NCI-H128 (cell line): ENCODE measurements around the gene UAP1L1.
"Not testable (repeated sequence)": the region's sequence is repeated elsewhere in the genome, so short reads cannot be mapped to it uniquely, and the experiment has no call there.

Source experiments
- DNase-seq: peaks from one replicate; lab custom pipeline; 2025; ENCODE audit not compliant: unreplicated experiment; lab: John Stamatoyannopoulos, UW

The UAP1L1 gene

DNA sequence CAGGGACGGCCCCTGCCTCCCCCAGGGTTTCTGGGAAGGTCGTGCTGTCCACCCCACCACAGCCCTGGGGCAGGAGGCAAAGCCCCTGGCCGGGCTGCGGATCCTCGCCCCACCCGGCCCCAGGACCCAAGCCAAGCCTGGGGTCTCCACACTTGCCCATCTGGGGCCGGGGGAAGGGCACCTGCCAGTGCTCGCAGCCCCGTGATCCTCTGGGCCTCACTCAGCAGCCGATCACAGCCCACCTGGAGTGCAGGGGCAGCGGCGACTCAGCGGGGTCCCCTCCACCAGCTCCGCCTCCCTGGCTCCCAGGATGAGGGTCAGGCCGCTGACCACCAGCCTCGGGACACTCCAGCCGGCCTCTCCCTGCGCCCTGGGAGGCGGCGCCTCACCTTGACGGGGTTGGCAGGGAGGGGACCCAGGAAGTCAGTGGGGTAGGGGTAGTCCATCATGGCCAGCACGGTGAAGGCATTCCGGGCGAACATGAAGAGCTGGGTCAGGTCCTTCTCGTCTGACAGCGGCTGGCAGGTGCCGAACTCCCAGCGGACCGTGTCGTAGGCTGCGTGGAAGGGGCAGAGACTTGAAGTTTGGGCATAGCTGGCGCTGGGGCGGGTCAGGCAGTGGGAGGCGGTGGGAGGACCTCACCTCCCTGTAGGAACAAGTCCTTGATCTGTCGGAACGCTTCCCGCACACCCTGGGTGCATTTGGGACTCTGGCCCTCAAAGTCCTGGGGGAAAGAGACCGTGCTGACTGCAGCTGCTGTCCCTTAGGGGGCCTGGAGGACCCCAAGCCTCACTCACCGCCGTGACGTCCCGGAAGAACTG is 35.5 kb downstream of the UAP1L1 start:
- no peak for DNase-seq

- DNase-seq: no peak
Measured at GRCh38 chr9:137113385-137114159, 36.3 kb downstream of the UAP1L1 start.

GRCh38 chr9:137114220-137114612 is 36.9 kb downstream of the UAP1L1 start:
- DNase-seq: no peak

DNA sequence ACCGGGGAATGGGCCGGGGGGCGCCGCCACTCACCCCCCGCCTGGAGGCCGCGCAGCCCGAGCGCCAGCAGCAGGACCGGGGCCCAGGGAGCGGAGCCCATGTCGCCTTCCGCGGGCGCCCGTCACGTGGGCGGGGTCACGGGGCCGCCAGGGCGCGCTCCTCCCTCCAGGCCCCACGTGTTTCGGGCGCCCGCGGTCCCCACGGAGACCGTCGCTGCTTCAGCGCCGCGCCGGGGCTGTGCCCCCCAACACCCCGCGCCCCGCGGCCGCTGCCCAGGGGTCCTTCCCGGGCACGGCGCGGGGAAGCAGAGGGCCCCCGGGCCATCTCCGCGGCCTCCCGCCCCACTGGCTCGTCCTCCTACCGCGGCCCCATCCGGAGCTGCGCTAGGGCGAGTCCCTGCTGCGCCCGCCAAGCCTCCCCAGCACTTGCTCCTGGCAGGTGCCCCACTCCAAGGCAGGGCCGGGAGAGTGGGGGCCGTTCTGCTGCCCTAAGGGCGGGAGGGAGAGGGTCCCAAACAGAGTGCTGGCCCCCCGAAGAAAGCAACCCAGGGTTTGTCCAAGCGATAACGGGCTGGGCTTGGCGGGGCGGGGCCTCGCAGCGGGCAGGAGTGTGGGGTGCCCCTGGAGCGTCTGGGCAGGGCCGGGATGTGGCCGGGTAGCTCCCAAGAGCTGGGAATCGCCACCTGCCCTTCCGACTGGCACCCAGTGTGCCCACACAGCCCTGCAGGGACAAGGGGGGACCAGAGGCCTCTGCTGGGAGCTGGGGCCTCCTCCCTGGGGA is 37.5 kb downstream of the UAP1L1 start, which contains the start of gene DPP7:
DPP7 (minus strand) TSS at position 121 of the 781 bp plus-strand sequence; CDS start at position 101, 20 bp downstream.
- no peak for DNase-seq

DNA sequence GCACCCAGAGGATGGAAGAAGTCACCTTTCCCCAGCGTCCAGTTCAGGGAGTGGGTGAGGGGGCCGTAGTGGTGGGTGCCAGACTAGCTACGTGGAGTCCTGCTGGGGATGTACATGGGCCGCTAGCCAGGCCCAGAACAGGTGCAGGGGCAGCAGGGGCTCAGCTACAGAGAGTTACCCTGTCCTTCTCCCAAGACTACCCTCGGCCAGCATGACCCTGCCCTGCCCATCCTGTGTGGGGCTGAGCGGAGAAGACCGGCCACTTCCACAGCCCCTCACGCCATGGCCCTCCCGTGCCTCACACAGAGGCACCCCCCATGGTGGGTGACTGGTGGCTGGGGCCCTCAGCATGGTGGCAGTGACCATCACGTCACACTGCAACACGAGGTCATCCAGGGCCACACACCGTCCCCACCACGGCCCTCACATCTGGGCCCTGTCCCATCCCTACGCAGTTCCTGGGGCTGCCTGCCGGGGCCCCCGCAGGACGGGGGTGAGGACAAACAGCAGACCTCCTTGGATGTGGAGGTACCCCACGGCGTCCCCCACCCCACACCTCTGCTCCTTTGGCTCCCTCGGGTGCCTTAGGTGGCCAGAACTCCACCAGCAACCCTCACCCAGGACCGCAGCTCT is 38.2 kb downstream of the UAP1L1 start:
- DNase-seq: no peak

- DNase-seq: no peak
Measured at GRCh38 chr9:137116027-137116507, 38.8 kb downstream of the UAP1L1 start.

GRCh38 chr9:137116728-137117127 is 39.4 kb downstream of the UAP1L1 start:
- no peak for DNase-seq

- no peak for DNase-seq
Measured at GRCh38 chr9:137117269-137117731, 40.0 kb downstream of the UAP1L1 start.

DNA sequence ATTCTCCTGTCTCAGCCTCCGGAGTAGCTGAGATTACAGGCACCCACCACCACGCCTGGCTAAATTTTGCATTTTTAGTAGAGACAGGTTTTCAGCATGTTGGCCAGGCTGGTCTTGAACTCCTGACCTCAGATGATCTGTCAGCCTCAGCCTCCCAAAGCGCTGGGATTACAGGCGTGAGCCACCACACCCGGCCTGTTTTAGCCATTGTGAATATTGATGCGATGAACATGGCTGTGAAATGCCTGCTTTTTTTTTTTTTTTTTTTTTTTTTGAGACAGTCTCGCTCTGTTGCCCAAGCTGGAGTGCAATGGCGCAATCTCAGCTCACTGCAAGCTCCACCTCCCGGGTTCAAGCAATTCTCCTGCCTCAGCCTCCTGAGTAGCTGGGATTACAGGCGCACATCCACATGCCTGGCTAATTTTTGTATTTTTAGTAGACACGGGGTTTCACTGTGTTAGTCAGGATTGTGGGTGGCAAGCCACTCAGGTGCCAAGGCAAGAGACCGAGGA is 40.8 kb downstream of the UAP1L1 start:
- DNase-seq: not testable (repeated sequence)

DNA sequence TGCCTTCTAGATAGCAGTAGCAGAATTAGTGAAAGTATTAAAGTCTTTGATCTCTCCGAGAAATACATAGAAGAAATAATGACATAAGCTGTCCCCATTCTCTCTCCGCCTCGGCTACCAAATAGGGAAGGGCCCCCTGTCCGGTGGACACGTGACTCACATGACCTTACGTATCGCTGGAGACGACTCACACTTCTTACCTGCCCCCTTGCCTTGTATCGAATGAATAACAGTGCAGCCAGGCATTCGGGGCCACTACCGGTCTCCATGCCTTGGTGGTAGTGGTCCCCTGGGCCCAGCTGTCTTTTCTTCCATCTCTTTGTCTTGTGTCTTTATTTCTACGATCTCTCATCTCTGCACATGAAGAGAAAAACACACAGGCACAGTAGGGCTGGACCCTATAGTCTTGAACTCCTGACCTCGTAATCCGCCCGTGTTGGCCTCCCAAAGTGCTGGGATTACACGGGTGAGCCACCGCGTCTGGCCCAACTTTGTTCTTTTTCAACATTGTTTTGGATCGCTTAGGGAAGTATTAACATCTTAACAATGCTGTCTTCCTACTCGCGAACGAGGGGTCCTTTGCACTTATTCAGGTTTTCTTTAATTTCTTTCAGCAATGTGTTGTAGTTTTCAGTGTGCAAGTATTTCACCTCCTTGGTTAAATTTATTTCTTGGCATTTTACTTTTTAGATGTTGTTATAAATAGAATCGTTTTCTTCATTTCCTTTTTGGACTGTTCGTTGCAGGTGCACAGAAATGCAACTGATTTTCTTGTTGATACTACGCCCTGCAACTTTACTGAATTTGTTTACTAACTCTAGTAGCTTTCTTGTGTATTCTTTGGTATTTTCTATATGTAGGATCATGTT is 44.8 kb downstream of the UAP1L1 start:
- not testable (repeated sequence) for DNase-seq

DNA sequence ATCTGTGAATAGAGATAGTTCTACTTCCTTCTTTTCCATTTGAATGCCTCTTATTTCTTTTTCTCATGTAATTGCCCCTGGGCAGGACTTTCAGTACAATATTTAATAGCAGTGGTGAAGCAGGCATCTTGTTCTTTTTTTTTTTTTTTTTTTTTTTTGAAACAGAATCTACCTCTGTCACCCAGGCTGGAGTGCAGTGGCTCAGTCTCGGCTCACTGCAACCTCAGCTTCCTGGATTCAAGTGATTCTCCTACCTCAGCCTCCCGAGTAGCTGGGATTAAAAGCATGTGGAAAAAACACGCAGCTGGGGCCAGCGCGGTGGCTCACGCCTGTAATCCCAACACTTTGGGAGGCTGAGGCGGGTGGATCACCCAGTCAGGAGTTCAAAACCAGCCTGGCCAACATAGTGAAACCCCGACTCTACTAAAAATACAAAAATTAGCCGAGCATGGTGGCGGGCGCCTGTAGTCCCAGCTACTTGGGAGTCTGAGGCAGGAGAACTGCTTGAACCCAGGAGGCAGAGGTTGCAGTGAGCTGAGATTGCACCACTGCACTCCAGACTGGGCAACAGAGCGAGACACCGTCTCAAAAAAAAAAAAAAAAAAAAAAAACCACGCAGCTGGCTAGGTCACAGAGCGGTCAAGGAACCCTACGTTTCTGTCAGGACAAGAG is 45.6 kb downstream of the UAP1L1 start:
- not testable (repeated sequence) for DNase-seq

DNA sequence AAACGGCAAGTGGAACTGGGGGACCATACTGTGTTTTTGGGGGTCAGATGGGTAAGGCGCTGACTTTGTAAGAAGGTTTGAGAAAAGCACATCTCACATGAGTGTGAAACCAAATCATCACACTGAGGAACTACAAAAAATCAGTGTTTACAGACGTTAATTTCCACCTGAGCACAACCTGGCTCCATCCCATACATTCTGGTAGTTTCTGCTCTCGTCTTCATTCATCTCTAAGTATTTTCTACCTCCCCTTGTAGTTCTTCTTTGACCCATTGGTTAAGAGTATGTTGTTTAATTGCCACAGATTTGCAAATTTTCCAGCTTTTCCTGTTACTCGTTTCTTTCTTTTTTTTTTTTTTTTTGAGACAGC is 46.1 kb downstream of the UAP1L1 start:
- no peak for DNase-seq

- not testable (repeated sequence) for DNase-seq
Measured at GRCh38 chr9:137123952-137124462, 46.7 kb downstream of the UAP1L1 start.

DNA sequence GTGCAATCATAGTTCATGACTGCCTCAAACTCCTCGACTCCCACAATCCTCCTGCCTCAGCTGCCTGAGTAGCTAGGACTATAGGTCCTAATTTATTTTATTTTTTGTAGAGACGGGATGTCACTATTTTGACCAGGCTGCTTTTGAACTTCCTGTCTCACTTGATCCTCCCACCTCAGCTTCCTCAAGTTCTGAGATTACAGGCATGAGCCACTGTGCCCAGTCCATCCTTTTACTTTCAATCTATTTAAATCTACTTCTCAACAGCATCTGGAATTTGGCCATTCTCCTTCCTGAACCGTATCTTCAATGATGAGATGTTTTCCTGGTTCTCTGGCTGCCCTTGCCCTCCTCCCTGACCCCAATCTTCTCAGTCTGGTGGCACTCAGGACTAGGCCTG is 49.5 kb downstream of the UAP1L1 start:
- no peak for DNase-seq

DNA sequence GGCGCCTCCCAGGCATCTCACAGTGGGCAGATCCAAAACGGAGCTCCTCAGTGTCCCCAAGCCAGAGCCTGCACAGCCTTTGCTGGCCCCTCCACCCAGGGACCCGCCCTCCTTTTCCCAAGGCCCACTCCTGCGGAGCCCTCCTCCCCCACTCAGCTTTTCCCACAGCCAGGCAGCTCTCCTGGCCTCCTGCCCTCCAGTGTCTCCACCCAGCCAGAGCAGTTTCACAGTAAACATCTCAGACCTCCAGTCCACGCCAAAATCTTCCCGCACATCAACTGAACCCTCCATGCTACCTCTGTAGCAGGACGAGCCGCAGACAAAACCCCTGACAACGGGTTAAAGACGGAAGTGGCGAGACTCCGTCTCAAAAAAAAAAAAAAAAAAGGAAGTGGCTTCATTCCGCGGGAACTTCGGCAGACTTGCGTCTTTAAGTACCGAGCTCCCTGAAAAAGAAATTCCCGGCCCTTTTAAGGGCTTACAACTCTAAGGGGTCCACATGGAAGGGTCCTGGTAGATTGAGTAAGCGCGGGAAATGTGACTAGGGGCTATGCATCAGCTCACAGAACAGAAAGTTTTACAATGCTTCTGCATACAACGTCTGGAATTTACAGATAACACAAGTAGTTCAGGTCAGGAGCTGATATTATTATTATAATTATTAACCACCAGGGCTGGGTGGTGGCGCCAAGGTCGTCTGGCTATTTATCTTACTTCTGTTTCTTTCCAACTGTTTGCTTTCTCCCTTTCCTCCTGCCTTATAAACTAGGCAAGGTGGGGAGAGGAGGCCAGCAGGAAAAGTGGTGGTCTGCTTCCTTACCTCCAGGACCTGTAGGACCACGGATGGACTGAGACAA is 50.2 kb downstream of the UAP1L1 start:
- DNase-seq: no peak

DNA sequence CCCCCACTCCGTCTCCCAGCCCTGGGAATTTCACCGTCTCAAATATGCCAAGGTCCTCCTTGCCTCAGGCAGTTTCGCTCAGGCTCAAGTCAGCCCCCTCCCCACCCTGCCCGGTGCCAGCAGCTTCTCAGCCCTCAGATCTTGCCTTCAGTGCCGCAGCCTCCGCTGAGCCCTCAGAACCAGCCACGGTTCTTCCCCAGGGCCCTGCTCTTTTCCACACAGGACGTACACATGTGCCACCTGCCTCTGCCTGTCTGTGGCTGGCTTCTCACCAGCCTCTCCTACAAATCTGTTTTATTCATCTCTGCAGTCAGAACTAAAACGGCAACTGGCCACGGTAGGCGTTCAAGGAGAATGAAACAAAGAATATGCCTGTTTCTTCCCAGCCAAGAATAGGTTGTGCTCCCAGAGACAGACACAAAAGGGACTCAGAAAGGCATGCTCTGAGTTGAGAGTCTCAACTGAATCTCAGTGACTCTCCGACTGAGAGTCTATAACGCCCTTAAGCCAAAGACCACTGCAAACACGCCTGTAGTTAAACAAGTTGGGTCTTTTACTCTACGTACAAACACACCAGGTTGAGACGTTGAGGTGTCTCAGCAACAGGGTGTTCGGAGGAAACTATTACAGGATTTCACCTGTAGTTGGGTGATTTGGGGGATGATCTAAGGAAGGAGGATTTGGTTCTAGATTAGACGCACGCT is 51.0 kb downstream of the UAP1L1 start:
- no peak for DNase-seq

DNA sequence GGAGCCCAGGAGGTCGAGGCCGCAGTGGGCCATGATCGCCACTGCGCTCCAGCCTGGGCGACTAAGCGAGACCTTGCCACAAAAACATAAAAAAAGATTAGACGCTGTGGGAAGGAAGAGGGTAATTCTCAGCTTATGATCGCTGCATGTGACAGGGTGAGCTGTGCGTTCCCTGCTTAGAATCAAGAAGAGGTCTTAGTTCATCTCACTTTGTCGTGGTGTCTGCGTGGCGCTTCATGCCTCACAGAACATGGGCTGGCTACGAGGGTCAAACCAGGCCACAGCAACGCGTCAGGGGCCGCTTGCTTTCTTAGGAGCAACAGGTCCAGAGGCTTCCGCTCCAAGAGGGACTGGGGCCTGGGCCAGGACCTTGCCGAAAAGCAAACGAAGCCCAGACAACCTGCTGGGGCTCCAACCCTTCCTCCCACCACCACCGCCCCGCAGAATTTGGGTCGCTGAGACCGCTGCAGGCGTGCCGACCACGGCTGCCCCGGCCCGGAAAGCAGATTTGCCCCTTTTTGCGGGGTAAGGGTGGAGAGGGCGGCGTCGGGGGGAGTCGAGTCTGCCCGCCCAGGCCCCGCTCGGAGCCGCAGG is 51.6 kb downstream of the UAP1L1 start:
- no peak for DNase-seq
